HCT116 (cell line): ENCODE measurements around the gene LTO1.

Experiments
- CTCF ChIP-seq, 3 experiments: fragments of 200-600 bp in 1 of 3; sonication (generic) in 1 of 3; IDR thresholded peaks in 2 of 3; conservative IDR thresholded peaks in 1 of 3; 2 replicates each; pipeline ENCODE4 v1.5.1; 2012 to 2017; ENCODE audit warnings: low read depth in 2 of 3, low read length in 2 of 3, antibody characterized with exemption in 1 of 3, borderline replicate concordance in 1 of 3, control low read depth in 1 of 3, mild to moderate bottlenecking in 1 of 3, mixed read lengths in 1 of 3, mixed run types in 1 of 3, moderate library complexity in 1 of 3; ENCODE audit not compliant: insufficient read depth in 1 of 3
- EZH2 ChIP-seq: fragments of 200-600 bp; sonication (generic); IDR thresholded peaks from 2 replicates; pipeline ENCODE4 v1.6.1; 2017; ENCODE audit warnings: antibody characterized with exemption, mixed run types
- MAX ChIP-seq: IDR thresholded peaks from 2 replicates; pipeline ENCODE4 v1.6.1; 2012
- SRF ChIP-seq: IDR thresholded peaks from 2 replicates; pipeline ENCODE4 v1.6.1; 2012; ENCODE audit warnings: low read depth

GRCh38 chr11:69708736-69709401 is 33.7 kb upstream of the LTO1 start:
- no peak for TF ChIP-seq EZH2
- TF ChIP-seq SRF, result no peak
- TF ChIP-seq MAX, result no peak
- TF ChIP-seq CTCF (IDR thresholded peaks at IDR 0.05 in 2 of 3, conservative IDR thresholded peaks at IDR 0.05 in 1 of 3; ENCODE audit: borderline replicate concordance in 1 of 3, insufficient read depth in 1 of 3, low read depth in 2 of 3, low read length in 2 of 3), result no peak
